ENCODE data around the gene MPDZ.

MPDZ gene

GRCh38 chr9:13279284-13280141 lies at the start of gene MPDZ:
Gene MPDZ, minus strand, starts transcription at chr9:13279692. Its CDS starts 29,377 bp downstream, at chr9:13250315.
- DNase-seq, result no peak

DNA sequence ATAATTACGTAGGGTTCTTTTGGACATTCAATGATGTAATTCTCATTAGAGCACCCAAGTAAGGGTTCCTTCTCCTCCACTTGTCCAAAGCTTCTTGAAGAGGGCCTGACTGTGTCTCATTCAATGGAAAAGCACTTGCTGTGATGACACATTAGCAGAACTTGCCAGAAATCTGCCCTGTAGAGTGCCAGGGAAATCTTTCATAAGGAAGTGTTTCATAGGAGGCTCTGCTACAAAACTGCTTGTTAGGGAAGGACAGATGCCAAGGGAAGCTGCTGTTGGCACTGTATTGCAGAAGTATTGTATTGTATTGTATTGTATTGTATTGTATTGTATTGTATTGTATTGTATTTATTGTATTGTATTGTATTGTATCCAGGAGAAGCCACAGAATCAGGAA lies 45.5 kb upstream of the MPDZ start:
- DNase-seq, result no peak

DNA sequence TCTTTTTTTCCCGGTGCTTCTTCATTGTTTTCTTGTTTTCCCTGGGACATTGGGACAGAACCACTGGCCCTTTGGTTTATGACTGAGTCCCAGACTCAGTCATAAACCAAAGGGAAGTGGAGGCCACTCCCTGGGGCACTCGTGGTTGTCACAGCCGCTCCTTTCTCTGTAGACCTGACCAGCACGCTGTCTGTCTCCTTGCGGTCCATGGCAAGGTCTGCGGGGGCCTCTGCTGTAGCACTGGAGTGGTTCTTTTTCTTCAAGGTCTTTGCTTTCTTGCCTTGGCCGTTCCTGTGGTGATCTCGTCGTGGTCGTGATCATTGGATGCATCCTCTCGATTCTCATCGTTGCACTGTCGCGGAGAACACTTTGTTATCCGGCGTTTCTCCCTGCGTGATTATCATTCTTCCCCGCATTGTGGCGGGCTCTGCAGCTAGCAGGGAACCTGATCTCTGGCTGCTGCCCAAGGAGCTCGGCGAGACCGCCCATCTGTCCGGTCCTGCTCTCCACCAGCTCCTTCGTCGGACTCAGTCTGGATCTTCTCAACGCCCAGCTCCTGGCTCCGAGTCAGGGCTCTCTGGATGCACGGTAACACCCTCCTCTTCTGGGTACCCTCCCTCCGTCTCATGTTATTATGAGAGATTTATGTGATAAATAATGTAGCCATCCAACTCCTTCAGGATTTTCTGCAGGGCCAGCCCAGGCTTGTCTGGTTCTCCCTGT lies 43.5 kb upstream of the MPDZ start:
- DNase-seq, result no peak

GRCh38 chr9:13318027-13318426 lies 38.5 kb upstream of the MPDZ start:
- DNase-seq, result no peak

- no peak for DNase-seq
Measured at GRCh38 chr9:13296972-13297371, 17.5 kb upstream of the MPDZ start.

DNA sequence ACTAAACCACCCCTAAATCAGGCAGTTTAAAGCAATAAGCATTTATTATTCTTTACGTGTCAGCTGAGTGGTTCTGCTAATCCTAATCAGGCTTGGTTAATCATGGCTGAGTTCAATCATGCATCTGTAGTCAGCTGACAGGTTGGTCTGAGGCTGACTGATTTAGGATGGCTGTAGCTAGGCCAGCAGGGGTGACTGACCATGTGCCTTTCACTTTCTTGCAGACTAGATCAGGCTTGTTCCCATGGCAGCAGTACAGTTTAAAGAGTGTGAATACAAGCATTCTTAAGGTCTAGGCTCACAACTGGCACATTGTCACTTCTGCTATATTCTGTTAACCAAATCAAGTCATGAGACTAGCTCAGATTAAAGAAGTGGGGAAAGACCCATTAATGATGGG lies 16.1 kb upstream of the MPDZ start:
- no peak for DNase-seq

GRCh38 chr9:13292782-13293181 lies 13.3 kb upstream of the MPDZ start:
- DNase-seq, result no peak

DNA sequence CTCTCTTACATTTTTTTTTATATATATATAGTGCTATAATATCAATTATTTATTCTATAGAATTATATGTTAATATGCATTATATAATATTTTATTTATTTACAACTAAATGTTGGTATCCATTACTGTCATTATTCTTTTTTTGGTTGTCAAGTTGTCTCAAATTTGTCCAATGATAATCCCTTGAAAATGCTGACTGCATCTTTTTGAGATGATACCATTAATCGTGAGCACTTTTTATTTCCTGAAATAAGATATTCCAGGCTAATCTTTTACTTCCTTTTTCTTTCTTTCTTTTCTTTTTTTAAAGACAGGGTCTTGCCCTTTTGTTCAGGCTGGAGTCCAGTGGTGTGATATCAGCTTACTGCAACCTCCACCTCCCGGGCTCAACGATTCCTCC lies 12.7 kb upstream of the MPDZ start:
- DNase-seq, result no peak

DNA sequence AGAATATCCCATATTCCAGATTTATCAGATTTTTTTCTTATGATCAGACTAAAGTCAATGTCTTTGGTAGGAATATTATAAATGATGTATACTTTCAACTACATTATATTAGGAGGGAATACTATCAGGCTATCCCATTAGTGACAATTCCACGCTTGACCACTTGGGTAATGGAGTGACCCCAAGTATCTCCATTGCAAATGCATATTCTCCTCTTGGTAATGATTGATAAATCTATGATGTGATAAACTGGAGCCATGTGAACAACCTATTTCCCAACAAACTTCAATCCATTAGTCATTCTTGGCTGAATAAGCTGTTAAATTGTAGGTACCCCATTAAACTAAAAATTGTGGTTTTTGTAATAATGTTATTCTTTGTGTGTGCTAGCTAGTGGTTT lies 12.2 kb upstream of the MPDZ start:
- no peak for DNase-seq

DNA sequence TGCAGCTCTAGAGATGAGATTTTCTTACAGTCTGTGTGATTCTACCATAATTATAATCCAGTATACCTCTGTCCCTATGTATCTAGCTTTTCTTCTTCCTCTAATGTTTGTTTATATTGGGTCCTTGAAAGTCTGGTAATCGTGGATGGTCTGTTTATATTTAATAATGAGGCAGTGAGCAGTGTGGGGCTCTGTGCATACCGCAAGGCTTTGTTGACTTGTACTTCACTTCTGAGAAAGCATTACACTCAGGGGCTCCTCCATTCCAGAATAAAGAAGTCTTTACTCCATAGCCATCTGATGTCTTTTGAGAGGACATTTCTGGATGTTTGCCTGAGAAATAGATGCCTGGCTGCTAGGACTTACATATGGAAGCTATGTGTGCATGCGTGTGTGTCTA lies 4.5 kb upstream of the MPDZ start:
- DNase-seq, result no peak

DNA sequence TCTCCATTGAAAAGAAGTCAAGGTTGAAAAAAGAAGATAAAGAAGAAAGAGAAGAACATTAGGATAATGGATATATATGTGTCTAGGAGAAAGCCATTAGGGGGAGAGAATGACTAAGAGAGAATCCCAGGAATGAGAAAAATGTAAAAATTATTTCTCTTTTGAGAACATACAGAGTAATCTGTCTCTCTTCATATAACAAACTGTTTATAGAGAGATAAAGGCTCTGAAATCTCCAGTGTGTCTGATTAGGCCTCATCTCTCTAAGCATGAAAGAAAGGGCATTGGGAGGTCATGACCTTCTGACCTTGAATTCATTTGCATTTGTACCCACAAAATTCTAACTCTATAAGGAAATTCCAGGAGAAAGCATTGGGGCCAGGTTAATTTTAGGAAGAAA lies 3.5 kb upstream of the MPDZ start:
- DNase-seq, result no peak

- DNase-seq, result no peak
Measured at GRCh38 chr9:13281356-13282016, 2.0 kb upstream of the MPDZ start.

DNA sequence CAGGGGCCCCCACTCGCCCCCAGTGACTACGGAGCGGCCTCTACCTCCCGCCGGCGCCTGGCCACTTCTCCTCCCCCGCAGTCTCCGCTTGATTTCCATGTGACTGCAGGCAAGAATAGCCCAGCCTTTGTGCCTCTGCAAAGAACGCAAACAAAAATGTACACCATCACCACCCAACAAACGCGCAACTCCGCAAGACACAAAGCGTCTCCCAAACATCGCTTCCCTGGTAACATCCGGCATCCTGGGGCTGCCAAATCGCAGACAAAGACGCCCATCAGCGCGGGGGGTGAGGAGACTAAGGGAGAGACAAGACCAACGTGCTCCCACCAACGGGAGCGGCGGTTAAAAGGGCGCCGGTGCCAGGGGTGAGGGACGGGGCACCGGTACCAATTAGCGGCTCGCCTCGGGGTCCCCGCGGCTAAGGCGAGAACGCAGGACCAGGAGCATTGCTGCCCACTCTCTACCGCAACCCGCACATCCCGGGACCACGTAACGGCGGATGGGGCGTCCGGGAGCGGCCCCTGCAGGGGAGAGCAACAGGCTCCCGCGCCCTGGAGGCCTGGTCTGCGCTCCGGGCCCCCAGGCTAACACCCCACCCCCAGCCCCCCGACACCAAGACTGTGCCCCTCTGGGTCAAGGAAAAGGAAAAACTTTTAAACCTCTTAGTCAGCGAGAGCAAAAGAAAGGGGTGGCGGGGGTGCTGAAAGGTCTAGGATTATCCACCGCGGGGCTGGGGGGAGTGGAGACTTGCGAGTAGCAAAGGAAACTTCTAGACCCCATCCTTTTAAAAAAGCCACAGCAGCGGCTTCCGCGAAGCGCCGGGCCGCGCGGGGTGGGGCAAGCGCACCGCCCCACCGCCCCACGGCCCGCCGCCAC lies 885 bp downstream of the MPDZ start:
- no peak for DNase-seq

DNA sequence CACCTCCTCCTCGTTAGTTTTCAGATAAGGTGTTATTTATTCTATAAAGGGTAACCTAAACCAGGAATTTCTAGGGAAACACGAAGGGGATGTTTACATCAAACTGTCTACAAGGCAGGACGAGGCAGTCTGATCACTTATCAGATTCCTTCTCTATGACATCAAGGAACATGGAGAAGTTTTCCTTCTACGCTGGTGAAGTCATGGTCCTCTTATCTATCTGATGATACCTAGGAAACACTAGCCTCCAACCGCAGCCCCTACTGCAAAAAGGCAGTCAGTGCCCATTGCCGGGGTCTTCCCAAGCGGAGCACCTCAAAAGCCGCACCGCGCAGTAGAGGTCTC lies 1.5 kb downstream of the MPDZ start:
- DNase-seq, result no peak

GRCh38 chr9:13274886-13275641 lies 4.4 kb downstream of the MPDZ start:
- DNase-seq, result no peak

GRCh38 chr9:13270734-13271133 lies 8.8 kb downstream of the MPDZ start:
- no peak for DNase-seq

GRCh38 chr9:13269589-13270452 lies 9.7 kb downstream of the MPDZ start:
- no peak for DNase-seq

DNA sequence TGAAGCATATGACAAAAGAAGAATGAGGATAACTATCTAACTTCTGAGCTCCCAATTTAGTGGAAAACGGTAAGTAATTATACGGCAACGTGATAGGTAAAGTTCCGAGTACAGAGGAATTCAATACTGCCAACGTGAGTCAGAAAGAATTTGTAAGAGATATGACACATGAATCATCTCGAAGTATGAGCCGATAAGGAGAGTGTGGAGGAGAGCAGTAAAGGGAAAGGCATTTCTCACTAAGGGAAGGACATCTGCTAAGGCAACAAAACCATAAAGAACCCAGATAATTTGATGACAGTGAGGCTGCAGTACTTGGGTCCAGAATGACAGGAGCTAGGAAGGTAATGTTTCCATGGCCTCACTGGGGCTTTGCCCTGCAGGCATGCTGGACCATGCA lies 11.0 kb downstream of the MPDZ start:
- no peak for DNase-seq

GRCh38 chr9:13267743-13268142 lies 11.7 kb downstream of the MPDZ start:
- DNase-seq, result no peak

- no peak for DNase-seq
Measured at GRCh38 chr9:13266167-13266566, 13.3 kb downstream of the MPDZ start.

DNA sequence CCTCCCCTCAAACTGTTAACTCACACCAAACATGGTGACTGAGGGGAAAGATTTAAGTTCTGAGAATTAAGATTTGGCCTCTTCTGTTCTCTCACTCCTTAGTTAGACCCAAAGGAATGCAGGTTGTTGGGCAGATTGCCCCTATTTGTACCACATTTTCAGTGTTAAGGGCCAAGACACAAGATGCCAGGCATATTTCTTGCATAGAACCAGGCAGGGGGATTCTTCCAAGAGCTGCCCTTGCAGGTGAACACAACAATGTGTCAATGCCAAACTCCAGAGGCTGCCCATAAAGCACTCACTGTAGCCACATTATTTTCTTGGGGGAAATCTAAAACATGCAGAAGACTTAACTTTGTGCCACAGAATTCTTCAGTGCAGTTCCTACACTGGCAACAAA lies 14.7 kb downstream of the MPDZ start:
- no peak for DNase-seq

All from activated naive CD4-positive, alpha-beta T cell (primary cell).